PFSK-1 (cell line): ENCODE data around the gene IRF2BPL.

ENCODE experiments used
- FOXP2 ChIP-seq: optimal IDR thresholded peaks from 2 replicates; pipeline ENCODE3; 2011; ENCODE audit warnings: borderline replicate concordance, control low read depth, inconsistent platforms; ENCODE audit not compliant: insufficient read depth; ENCODE audit errors: extremely low read length, extremely low read depth
- POLR2AphosphoS5 ChIP-seq: IDR thresholded peaks from 2 replicates; pipeline ENCODE4 v1.6.1; 2012; ENCODE audit warnings: low read depth, mild to moderate bottlenecking, control low read depth, low read length, moderate library complexity
- SIN3A ChIP-seq: IDR thresholded peaks from 2 replicates; pipeline ENCODE4 v1.6.1; 2012; ENCODE audit warnings: mild to moderate bottlenecking, low read length, moderate library complexity, borderline replicate concordance; ENCODE audit not compliant: insufficient read depth
- TAF1 ChIP-seq: IDR thresholded peaks from 2 replicates; pipeline ENCODE4 v1.6.1; 2012; ENCODE audit warnings: low read length, control low read depth, borderline replicate concordance; ENCODE audit not compliant: insufficient read depth
- TF ChIP-seq, protein P1 (sequence below), 2 experiments: IDR thresholded peaks; 2 replicates each; pipeline versions ENCODE4 v1.6.1 to v1.8.0; 2011 to 2012; ENCODE audit warnings: low read depth in 2 of 2, low read length in 2 of 2, control low read depth in 1 of 2, inconsistent platforms in 1 of 2, mild to moderate bottlenecking in 1 of 2, moderate library complexity in 1 of 2; ENCODE audit not compliant: insufficient read depth in 1 of 2

IRF2BPL gene

DNA sequence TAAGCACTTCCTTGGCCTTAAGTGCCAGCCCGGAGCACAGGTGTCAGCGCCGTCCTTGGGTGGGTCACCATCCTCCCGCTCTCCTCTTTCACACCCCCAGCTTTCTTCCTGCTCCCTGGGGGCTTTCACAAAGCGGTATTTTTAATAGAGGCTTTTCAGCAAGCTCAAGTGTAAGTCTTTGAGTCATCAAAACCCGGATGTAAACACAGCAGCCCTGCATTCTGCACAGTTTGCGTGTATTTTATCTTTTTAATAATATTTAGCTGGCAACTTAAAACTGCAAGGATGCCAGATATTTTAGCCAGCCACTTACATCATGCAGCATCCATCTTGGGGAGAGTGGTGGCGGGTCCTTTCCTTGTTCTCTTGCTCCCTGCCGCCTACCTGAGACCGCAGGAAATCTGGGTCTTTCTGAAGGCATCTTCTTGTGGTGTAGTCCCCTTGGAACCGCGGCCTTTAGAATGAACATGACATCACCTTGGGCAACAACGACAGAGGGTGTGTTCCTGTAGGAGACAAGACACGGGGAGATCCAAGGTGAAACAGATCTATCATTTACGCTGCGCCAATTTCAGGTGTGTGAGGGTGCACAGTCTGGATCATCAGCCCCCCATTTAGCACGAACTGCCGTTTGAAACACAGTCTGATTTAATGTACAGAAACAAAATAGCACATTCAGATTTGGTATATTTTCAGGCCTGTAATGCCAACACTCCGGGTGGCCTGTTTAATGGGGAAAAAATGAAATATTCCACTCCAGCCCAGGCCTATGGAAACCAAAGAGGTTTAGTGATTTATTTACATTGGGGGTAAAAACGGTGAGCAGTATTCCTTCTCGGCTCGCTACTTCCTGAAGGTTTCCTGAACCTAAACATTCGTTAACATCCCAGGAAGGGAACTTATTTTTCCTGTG is 12.5 kb upstream of the IRF2BPL start:
- TF ChIP-seq FOXP2 (no peak), SIN3A (no peak), TAF1 (no peak), POLR2AphosphoS5 (no peak)
- TF ChIP-seq, protein P1, sequence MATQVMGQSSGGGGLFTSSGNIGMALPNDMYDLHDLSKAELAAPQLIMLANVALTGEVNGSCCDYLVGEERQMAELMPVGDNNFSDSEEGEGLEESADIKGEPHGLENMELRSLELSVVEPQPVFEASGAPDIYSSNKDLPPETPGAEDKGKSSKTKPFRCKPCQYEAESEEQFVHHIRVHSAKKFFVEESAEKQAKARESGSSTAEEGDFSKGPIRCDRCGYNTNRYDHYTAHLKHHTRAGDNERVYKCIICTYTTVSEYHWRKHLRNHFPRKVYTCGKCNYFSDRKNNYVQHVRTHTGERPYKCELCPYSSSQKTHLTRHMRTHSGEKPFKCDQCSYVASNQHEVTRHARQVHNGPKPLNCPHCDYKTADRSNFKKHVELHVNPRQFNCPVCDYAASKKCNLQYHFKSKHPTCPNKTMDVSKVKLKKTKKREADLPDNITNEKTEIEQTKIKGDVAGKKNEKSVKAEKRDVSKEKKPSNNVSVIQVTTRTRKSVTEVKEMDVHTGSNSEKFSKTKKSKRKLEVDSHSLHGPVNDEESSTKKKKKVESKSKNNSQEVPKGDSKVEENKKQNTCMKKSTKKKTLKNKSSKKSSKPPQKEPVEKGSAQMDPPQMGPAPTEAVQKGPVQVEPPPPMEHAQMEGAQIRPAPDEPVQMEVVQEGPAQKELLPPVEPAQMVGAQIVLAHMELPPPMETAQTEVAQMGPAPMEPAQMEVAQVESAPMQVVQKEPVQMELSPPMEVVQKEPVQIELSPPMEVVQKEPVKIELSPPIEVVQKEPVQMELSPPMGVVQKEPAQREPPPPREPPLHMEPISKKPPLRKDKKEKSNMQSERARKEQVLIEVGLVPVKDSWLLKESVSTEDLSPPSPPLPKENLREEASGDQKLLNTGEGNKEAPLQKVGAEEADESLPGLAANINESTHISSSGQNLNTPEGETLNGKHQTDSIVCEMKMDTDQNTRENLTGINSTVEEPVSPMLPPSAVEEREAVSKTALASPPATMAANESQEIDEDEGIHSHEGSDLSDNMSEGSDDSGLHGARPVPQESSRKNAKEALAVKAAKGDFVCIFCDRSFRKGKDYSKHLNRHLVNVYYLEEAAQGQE (IDR thresholded peaks at IDR 0.05; ENCODE audit: insufficient read depth in 1 of 2, low read depth in 2 of 2, low read length in 2 of 2): no peak

GRCh38 chr14:77040059-77040740 is 11.7 kb upstream of the IRF2BPL start:
- TF ChIP-seq TAF1 (no peak), SIN3A (no peak), FOXP2 (no peak), POLR2AphosphoS5 (no peak; the same call in 1 of the 2 replicates)
- TF ChIP-seq, protein P1 (IDR thresholded peaks at IDR 0.05; ENCODE audit: insufficient read depth in 1 of 2, low read depth in 2 of 2, low read length in 2 of 2): no peak

GRCh38 chr14:77039285-77040058 is 11.0 kb upstream of the IRF2BPL start:
- TF ChIP-seq SIN3A (no peak), TAF1 (no peak), POLR2AphosphoS5 (no peak), FOXP2 (no peak)
- TF ChIP-seq, protein P1 (IDR thresholded peaks at IDR 0.05; ENCODE audit: insufficient read depth in 1 of 2, low read depth in 2 of 2, low read length in 2 of 2): no peak

DNA sequence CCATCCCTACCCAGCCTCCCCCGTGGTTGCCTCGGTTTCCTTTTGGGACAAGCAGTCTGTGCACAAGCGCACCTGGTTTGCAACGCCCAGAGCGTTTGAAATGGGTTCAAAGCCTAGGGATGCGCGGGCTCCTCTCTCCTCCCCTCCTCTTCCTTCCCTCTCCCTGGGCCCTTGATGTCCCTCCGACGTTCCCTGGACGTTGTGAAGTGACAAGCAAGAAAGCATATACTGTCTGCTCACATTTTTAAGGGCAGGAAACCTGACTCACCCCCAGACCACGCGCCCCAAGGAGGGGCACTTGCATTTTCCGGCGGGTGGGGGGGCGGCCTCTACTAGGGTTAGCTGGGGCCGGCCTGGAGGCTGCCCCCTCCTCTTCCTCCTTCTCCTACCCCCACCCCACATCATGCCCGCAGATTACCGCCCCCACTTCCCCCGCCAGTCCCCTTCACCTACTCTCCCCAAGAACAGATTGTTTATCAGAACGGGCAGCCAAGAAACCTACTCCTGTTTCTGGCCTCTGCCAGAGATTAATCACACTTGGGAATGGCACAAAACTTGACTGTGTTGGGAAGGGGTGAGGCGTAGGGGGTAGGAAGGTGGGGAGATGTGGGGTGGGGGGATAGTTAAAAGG is 9.5 kb upstream of the IRF2BPL start:
- TF ChIP-seq, protein P1 (IDR thresholded peaks at IDR 0.05; ENCODE audit: insufficient read depth in 1 of 2, low read depth in 2 of 2, low read length in 2 of 2): no peak
- TF ChIP-seq POLR2AphosphoS5: no peak
- no peak for TF ChIP-seq SIN3A
- no peak for TF ChIP-seq FOXP2
